Tibial nerve (tissue), 4 donors: ENCODE measurements around the gene MYO1C. TPM values are rescaled to one million over a fixed set of nuclear protein-coding genes. Genes with fewer than 3 reads are reported as not detected.

ENCODE experiments used
- DNase-seq, 2 donors: peaks; one replicate each; pipeline ENCODE4 v3.0.0-alpha.2; 2019; ENCODE audit warnings: low spot score in 2 of 2
- H3K27ac ChIP-seq, 4 donors: fragments of 200-600 bp; sonication (generic) in 3 of 4; one replicate each; pipeline ENCODE4 v1.5.1; 2017 to 2019; ENCODE audit warnings: mild to moderate bottlenecking in 1 of 4
- H3K27me3 ChIP-seq, 2 donors: fragments of 200-600 bp; sonication (generic) in 1 of 2; one replicate each; pipeline versions ENCODE4 v1.5.1 to v1.6.0; 2017 to 2019
- H3K36me3 ChIP-seq, 3 donors: fragments of 200-600 bp; sonication (generic); one replicate each; pipeline ENCODE4 v1.5.1; 2018 to 2019
- H3K4me1 ChIP-seq, 4 donors: fragments of 200-600 bp; sonication (generic) in 3 of 4; one replicate each; pipeline ENCODE4 v1.5.1; 2017 to 2019
- H3K4me3 ChIP-seq, 4 donors: fragments of 200-600 bp; sonication (generic) in 3 of 4; one replicate each; pipeline ENCODE4 v1.5.1; 2017 to 2019; ENCODE audit warnings: mild to moderate bottlenecking in 1 of 4, moderate library complexity in 1 of 4
- H3K9me3 ChIP-seq, 4 donors: fragments of 200-600 bp; sonication (generic) in 3 of 4; one replicate each; pipeline ENCODE4 v1.5.1; 2017 to 2019
- CTCF ChIP-seq, 5 experiments: fragments of 200-600 bp in 3 of 5; fragments of 450-650 bp in 2 of 5; sonication (generic) in 3 of 5; IDR thresholded peaks; one replicate each; pipeline ENCODE4 v1.5.1; 2016 to 2019; ENCODE audit warnings: antibody characterized with exemption in 5 of 5, mild to moderate bottlenecking in 3 of 5, moderate library complexity in 2 of 5
- EP300 ChIP-seq, 2 donors: sonication (generic); formaldehyde crosslinking; IDR thresholded peaks; one replicate each; pipeline ENCODE4 v1.6.1; 2017; ENCODE audit warnings: antibody characterized with exemption in 2 of 2, mild to moderate bottlenecking in 1 of 2
- POLR2A ChIP-seq, 2 donors: fragments of 450-650 bp; IDR thresholded peaks; one replicate each; pipeline ENCODE4 v1.6.1; 2017; ENCODE audit warnings: antibody characterized with exemption in 2 of 2, mild to moderate bottlenecking in 2 of 2, moderate library complexity in 2 of 2
- WGBS, 2 donors: methylation state at CpG; one replicate each; pipeline ENCODE4 v1.1.5; 2018; 5-methylcytosine and 5-hydroxymethylcytosine counted together
- total RNA-seq, 4 donors: library from RNA; depleted of rRNA; stranded (reverse); fragments of >200 nt; gene quantifications; one replicate each; pipeline ENCODE4 v1.1.0, GENCODE V29; 2016

Gene MYO1C
- total RNA-seq, 4 donors from 2014 or later, result 184 to 305 (median 226) TPM

- Histone ChIP-seq H3K9me3 (no peaks in the 10 kb centered on the region), H3K27me3 (no peaks in the 10 kb centered on the region), H3K36me3 (peaks cover 0 to 14% (median 0%) of the 10 kb centered on the region in 3 donors), H3K27ac (peak overlapping the region; percentile 95 to 99 (median 98)), H3K4me1 (peaks cover 0 to 88% (median 63%) of the 10 kb centered on the region in 4 donors), H3K4me3 (peak overlapping the region; percentile 78 to 87 (median 81))
- TF ChIP-seq CTCF (IDR thresholded peaks at IDR 0.05) (no peak), EP300 (IDR thresholded peaks at IDR 0.05) (peak in 1 of 2 donors; percentile 84), POLR2A (IDR thresholded peaks at IDR 0.05) (peak; percentile 33 to 60)
- no peak for DNase-seq
- 2 to 4% methylated on average over 28 to 32 of the region's 52 CpGs for WGBS, 2 donors
Measured at GRCh38 chr17:1490643-1491442, 1.6 kb downstream of the MYO1C start.

- peaks cover 0 to 6% (median 0%) of the 10 kb centered on the region in 3 donors for H3K36me3 ChIP-seq
- peak overlapping the region; percentile 94 to 99 (median 98) for H3K27ac ChIP-seq
- no peak for TF ChIP-seq EP300 (IDR thresholded peaks at IDR 0.05)
- TF ChIP-seq CTCF (IDR thresholded peaks at IDR 0.05), result no peak
- no peak for TF ChIP-seq POLR2A (IDR thresholded peaks at IDR 0.05)
- no peaks in the 10 kb centered on the region for H3K27me3 ChIP-seq
- WGBS, 2 donors, result 51 to 52% methylated on average over 6 of the region's 7 CpGs
- H3K9me3 ChIP-seq, result no peaks in the 10 kb centered on the region
- no peak for DNase-seq
- H3K4me3 ChIP-seq, result peak overlapping the region; percentile 35 to 86 (median 80)
- peaks cover 0 to 82% (median 64%) of the 10 kb centered on the region in 4 donors for H3K4me1 ChIP-seq
Measured at GRCh38 chr17:1488826-1489270, 3.6 kb downstream of the MYO1C start.

- H3K4me1 ChIP-seq, result peaks cover 0 to 82% (median 59%) of the 10 kb centered on the region in 4 donors
- 2% methylated on average over 11 to 28 of the region's 72 CpGs for WGBS, 2 donors
- no peaks in the 10 kb centered on the region for H3K27me3 ChIP-seq
- DNase-seq, result peak; percentile 83 to 86
- peak overlapping the region; percentile 94 to 99 (median 98) for H3K27ac ChIP-seq
- H3K36me3 ChIP-seq, result peaks cover 0 to 12% (median 0%) of the 10 kb centered on the region in 3 donors
- H3K9me3 ChIP-seq, result no peaks in the 10 kb centered on the region
- TF ChIP-seq CTCF (IDR thresholded peaks at IDR 0.05) (peak in 1 of 5 experiments; percentile 63), POLR2A (IDR thresholded peaks at IDR 0.05) (peak in 1 of 2 donors; percentile 75), EP300 (IDR thresholded peaks at IDR 0.05) (peak in 1 of 2 donors; percentile 74)
- H3K4me3 ChIP-seq, result peak overlapping the region; percentile 35 to 86 (median 80)
Measured at GRCh38 chr17:1487939-1488825, 4.3 kb downstream of the MYO1C start.

- peak in 1 of 2 donors; percentile 38 for TF ChIP-seq POLR2A (IDR thresholded peaks at IDR 0.05)
- no peak for TF ChIP-seq CTCF (IDR thresholded peaks at IDR 0.05)
- peak in 1 of 2 donors; percentile 63 for TF ChIP-seq EP300 (IDR thresholded peaks at IDR 0.05)
- peaks cover 0 to 77% (median 49%) of the 10 kb centered on the region in 4 donors for H3K4me1 ChIP-seq
- WGBS, 2 donors, result 11 to 12% methylated on average over 41 to 49 of the region's 74 CpGs
- no peaks in the 10 kb centered on the region for H3K27me3 ChIP-seq
- DNase-seq, result peak; percentile 72 to 73
- no peaks in the 10 kb centered on the region for H3K9me3 ChIP-seq
- peaks cover 0 to 22% (median 0%) of the 10 kb centered on the region in 3 donors for H3K36me3 ChIP-seq
- H3K4me3 ChIP-seq, result peak overlapping the region; percentile 62 to 86 (median 80)
- peak overlapping the region; percentile 94 to 99 (median 98) for H3K27ac ChIP-seq
Measured at GRCh38 chr17:1486802-1487695, 5.4 kb downstream of the MYO1C start.
